Neural cell (in vitro differentiated cells): Measurements from ENCODE around the gene TMEM107. TPM values are rescaled to one million over a fixed set of nuclear protein-coding genes. Genes with fewer than 3 reads are reported as not detected.
A peak's percentile ranks its signal among the peaks of the same experiment; 100 is the strongest.

Experiments used
- H2AFZ ChIP-seq: fragments of 200-600, 300-800 bp; sonication (generic), shearing (Covaris generic); 2 replicates; pipeline ENCODE4 v1.6.0; 2014; ENCODE audit warnings: low read depth, mild to moderate bottlenecking, antibody characterized with exemption, low read length, moderate library complexity
- H3F3A ChIP-seq: fragments of 200-600 bp; shearing (Covaris generic); 2 replicates; pipeline ENCODE4 v1.6.1; 2016; ENCODE audit warnings: mild to moderate bottlenecking, moderate library complexity, mixed read lengths, antibody characterized with exemption, low read length; ENCODE audit not compliant: insufficient read depth, poor library complexity, severe bottlenecking
- H3K27ac ChIP-seq: fragments of 200-600, 300-800 bp; sonication (generic), shearing (Covaris generic); 2 replicates; pipeline ENCODE4 v1.5.1; 2014; ENCODE audit warnings: mild to moderate bottlenecking, low read length, moderate library complexity
- H3K27me3 ChIP-seq: fragments of 300-800, 200-600 bp; sonication (generic), shearing (Covaris generic); 2 replicates; pipeline ENCODE4 v1.6.0; 2014; ENCODE audit warnings: mild to moderate bottlenecking, low read depth, low read length, moderate library complexity; ENCODE audit not compliant: insufficient read depth
- H3K36me3 ChIP-seq: fragments of 300-800, 200-600 bp; sonication (generic), shearing (Covaris generic); 2 replicates; pipeline ENCODE4 v1.5.1; 2014; ENCODE audit warnings: mild to moderate bottlenecking, antibody characterized with exemption, low read length, moderate library complexity; ENCODE audit not compliant: insufficient read depth
- H3K4me2 ChIP-seq: fragments of 300-800, 200-600 bp; sonication (generic), shearing (Covaris generic); 2 replicates; pipeline ENCODE4 v1.6.0; 2014; ENCODE audit warnings: mild to moderate bottlenecking, low read length
- H3K4me3 ChIP-seq: fragments of 300-800, 200-600 bp; sonication (generic), shearing (Covaris generic); 2 replicates; pipeline ENCODE4 v1.5.1; 2014; ENCODE audit warnings: mild to moderate bottlenecking, low read length, moderate library complexity
- H3K79me2 ChIP-seq: fragments of 200-600 bp; shearing (Covaris generic); replicated peaks from 2 replicates; pipeline ENCODE4 v1.6.0; 2014; ENCODE audit warnings: mild to moderate bottlenecking, low read length, moderate library complexity; ENCODE audit not compliant: insufficient read depth
- H3K9ac ChIP-seq: fragments of 300-800, 200-600 bp; sonication (generic), shearing (Covaris generic); 2 replicates; pipeline ENCODE4 v1.6.1; 2016; ENCODE audit warnings: mild to moderate bottlenecking, low read length, mixed read lengths
- H3K9me2 ChIP-seq: fragments of 200-600 bp; shearing (Covaris generic); 2 replicates; pipeline ENCODE4 v1.6.1; 2016; ENCODE audit warnings: mild to moderate bottlenecking, low read length, mixed read lengths; ENCODE audit not compliant: insufficient read depth
- H3K9me3 ChIP-seq: fragments of 200-600, 300-800 bp; sonication (generic), shearing (Covaris generic); 2 replicates; pipeline ENCODE4 v1.6.1; 2016; ENCODE audit warnings: mild to moderate bottlenecking, mixed run types, low read length, moderate library complexity, mixed read lengths
- H4K20me1 ChIP-seq: fragments of 200-600 bp; shearing (Covaris generic); 2 replicates; pipeline ENCODE4 v1.6.1; 2016; ENCODE audit warnings: mild to moderate bottlenecking, mixed run types; ENCODE audit not compliant: insufficient read depth
- CTCF ChIP-seq: fragments of 450-650 bp; IDR thresholded peaks from 2 replicates; pipeline ENCODE4 v1.5.1; 2014; ENCODE audit warnings: antibody characterized with exemption, mild to moderate bottlenecking, moderate library complexity; ENCODE audit not compliant: poor library complexity, severe bottlenecking
- EP300 ChIP-seq: fragments of 450-650 bp; conservative IDR thresholded peaks from 2 replicates; pipeline ENCODE4 v1.6.1; 2014; ENCODE audit warnings: antibody characterized with exemption, mild to moderate bottlenecking, moderate library complexity; ENCODE audit not compliant: poor library complexity, severe bottlenecking
- EZH2 ChIP-seq: fragments of 200-600, 300-800 bp; shearing (Covaris generic), sonication (generic); IDR thresholded peaks from 2 replicates; pipeline ENCODE4 v1.6.1; 2014; ENCODE audit warnings: antibody characterized with exemption, low read length, borderline replicate concordance, mild to moderate bottlenecking; ENCODE audit not compliant: insufficient read depth, poor library complexity, severe bottlenecking
- MXI1 ChIP-seq: fragments of 450-650 bp; conservative IDR thresholded peaks from 2 replicates; pipeline ENCODE4 v1.6.1; 2014; ENCODE audit warnings: antibody characterized with exemption, mild to moderate bottlenecking; ENCODE audit not compliant: poor library complexity, severe bottlenecking
- POLR2AphosphoS5 ChIP-seq: IDR thresholded peaks from 2 replicates; pipeline ENCODE4 v1.6.1; 2012
- RAD21 ChIP-seq: fragments of 450-650 bp; conservative IDR thresholded peaks from 2 replicates; pipeline ENCODE4 v1.6.1; 2014; ENCODE audit warnings: antibody characterized with exemption, mild to moderate bottlenecking, moderate library complexity
- REST ChIP-seq: IDR thresholded peaks from 2 replicates; pipeline ENCODE4 v1.6.1; 2012; ENCODE audit warnings: borderline replicate concordance
- SMC3 ChIP-seq: fragments of 450-650 bp; conservative IDR thresholded peaks from 2 replicates; pipeline ENCODE4 v1.6.1; 2014; ENCODE audit warnings: antibody characterized with exemption, mild to moderate bottlenecking, moderate library complexity; ENCODE audit not compliant: poor library complexity
- TAF1 ChIP-seq: IDR thresholded peaks from 2 replicates; pipeline ENCODE4 v1.6.1; 2012; ENCODE audit warnings: low read depth
- polyA plus RNA-seq: library from polyadenylated mRNA; depleted of rRNA; stranded (reverse); fragments of >200 nt; gene quantifications from 2 replicates; pipeline ENCODE4 v1.2.3, GENCODE V29; 2014

TMEM107 gene
- polyA plus RNA-seq, 1 donor from 2014 or later: 31.7 TPM

- H3K4me3 ChIP-seq: peak overlapping the region; percentile 100
- peaks cover 3% of the 10 kb centered on the region for H4K20me1 ChIP-seq
- H3K9ac ChIP-seq: peak overlapping the region; percentile 32
Observed at GRCh38 chr17:8190506-8190905, 14.3 kb upstream of the TMEM107 start.

GRCh38 chr17:8189711-8190477 lies 13.7 kb upstream of the TMEM107 start, which contains the start of gene BORCS6:
Gene BORCS6 (minus strand): TSS chr17:8190180. CDS start chr17:8190140, 40 bp downstream.
- Histone ChIP-seq H3F3A (peaks cover 18% of the 10 kb centered on the region), H3K36me3 (no peaks in the 10 kb centered on the region), H3K4me2 (peak within 1 kb of the TSS; percentile 55), H3K27me3 (no peaks in the 10 kb centered on the region), H3K27ac (peak within 1 kb of the TSS; percentile 74), H3K79me2 (no peaks in the 10 kb centered on the region), H3K9me3 (no peaks in the 10 kb centered on the region), H2AFZ (peak within 1 kb of the TSS; percentile 94), H3K9ac (peak within 1 kb of the TSS; percentile 88), H3K4me3 (peak within 1 kb of the TSS; percentile 100), H4K20me1 (peaks cover 3% of the 10 kb centered on the region), H3K9me2 (no peaks in the 10 kb centered on the region)
- TF ChIP-seq POLR2AphosphoS5: peak; percentile 68
- TF ChIP-seq EP300: peak; percentile 22
- peak; percentile 16 for TF ChIP-seq RAD21
- TF ChIP-seq MXI1: peak; percentile 55
- TF ChIP-seq REST: peak; percentile 11
- TF ChIP-seq TAF1: no peak

More at GRCh38 chr17:8190506-8190905, 14.3 kb upstream of the TMEM107 start:
- H3K27me3 ChIP-seq: no peaks in the 10 kb centered on the region
- no peak for TF ChIP-seq CTCF
- no peak for TF ChIP-seq RAD21
- no peak for TF ChIP-seq EP300
- no peak for TF ChIP-seq SMC3
- no peak for TF ChIP-seq POLR2AphosphoS5
- TF ChIP-seq REST: no peak
- TF ChIP-seq EZH2: no peak
- no peak for TF ChIP-seq TAF1
- H3K4me2 ChIP-seq: no peak overlapping the region
- no peaks in the 10 kb centered on the region for H3K79me2 ChIP-seq
- H3K36me3 ChIP-seq: no peaks in the 10 kb centered on the region
- no peaks in the 10 kb centered on the region for H3K9me3 ChIP-seq
- peaks cover 18% of the 10 kb centered on the region for H3F3A ChIP-seq
- peak overlapping the region; percentile 42 for H2AFZ ChIP-seq
- H3K9me2 ChIP-seq: no peaks in the 10 kb centered on the region
- H3K27ac ChIP-seq: peak overlapping the region; percentile 42
